Measurements from ENCODE around the gene SEC14L5.

Gene SEC14L5

DNA sequence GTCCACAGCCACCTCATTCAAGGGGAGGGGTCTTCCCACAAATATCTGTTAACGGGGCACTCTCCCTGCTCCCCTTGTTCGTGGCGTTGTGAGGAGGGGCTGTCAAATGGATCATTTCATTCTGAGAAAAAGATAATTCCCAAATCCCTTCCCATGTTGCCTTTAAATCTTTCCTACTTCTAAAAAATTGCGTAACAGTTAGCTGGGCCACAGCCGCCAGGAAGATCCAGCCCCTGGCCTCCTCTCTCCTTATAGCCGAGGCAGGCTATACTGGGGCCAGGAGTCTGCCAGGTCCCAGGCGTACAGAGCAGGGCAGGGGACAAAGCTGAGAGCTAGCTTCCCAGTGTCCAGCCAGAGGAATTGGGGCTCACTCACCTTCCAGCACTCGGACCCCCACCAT, 107.2 kb downstream of the SEC14L5 start:
- H3K27me3 ChIP-seq (ENCODE audit: control insufficient read depth, low read length) = peaks cover 11% of the 10 kb centered on the region; the same call in 1 of the 2 replicates
- H3K4me2 ChIP-seq (ENCODE audit: low read length) = no peak overlapping the region
- no peak overlapping the region for H3K27ac ChIP-seq (ENCODE audit: low read depth, low read length)
- H3K36me3 ChIP-seq (ENCODE audit: control insufficient read depth, low read length) = no peaks in the 10 kb centered on the region
- H3K9me2 ChIP-seq (replicated peaks; ENCODE audit: control insufficient read depth, low read length) = no peaks in the 10 kb centered on the region
- TF ChIP-seq, protein P1, sequence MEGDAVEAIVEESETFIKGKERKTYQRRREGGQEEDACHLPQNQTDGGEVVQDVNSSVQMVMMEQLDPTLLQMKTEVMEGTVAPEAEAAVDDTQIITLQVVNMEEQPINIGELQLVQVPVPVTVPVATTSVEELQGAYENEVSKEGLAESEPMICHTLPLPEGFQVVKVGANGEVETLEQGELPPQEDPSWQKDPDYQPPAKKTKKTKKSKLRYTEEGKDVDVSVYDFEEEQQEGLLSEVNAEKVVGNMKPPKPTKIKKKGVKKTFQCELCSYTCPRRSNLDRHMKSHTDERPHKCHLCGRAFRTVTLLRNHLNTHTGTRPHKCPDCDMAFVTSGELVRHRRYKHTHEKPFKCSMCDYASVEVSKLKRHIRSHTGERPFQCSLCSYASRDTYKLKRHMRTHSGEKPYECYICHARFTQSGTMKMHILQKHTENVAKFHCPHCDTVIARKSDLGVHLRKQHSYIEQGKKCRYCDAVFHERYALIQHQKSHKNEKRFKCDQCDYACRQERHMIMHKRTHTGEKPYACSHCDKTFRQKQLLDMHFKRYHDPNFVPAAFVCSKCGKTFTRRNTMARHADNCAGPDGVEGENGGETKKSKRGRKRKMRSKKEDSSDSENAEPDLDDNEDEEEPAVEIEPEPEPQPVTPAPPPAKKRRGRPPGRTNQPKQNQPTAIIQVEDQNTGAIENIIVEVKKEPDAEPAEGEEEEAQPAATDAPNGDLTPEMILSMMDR (IDR thresholded peaks at IDR 0.05; ENCODE audit: low read depth, low read length, poor library complexity, severe bottlenecking) = no peak
- TF ChIP-seq EZH2phosphoT487 (IDR thresholded peaks at IDR 0.05; ENCODE audit: borderline replicate concordance, low read length) = no peak
- H3K79me2 ChIP-seq (ENCODE audit: control insufficient read depth, low read length) = no peaks in the 10 kb centered on the region
- H3K4me3 ChIP-seq (ENCODE audit: low read length) = no peak overlapping the region
- no peaks in the 10 kb centered on the region for H3F3A ChIP-seq (ENCODE audit: control insufficient read depth, insufficient read depth)
- H3K9me3 ChIP-seq (ENCODE audit: control insufficient read depth, insufficient read depth, low read length) = no peaks in the 10 kb centered on the region
- no peaks in the 10 kb centered on the region for H4K20me1 ChIP-seq (ENCODE audit: control insufficient read depth, insufficient read depth, low read depth, low read length)
- no peaks in the 10 kb centered on the region for H3K4me1 ChIP-seq (ENCODE audit: control insufficient read depth, low read length)

DNA sequence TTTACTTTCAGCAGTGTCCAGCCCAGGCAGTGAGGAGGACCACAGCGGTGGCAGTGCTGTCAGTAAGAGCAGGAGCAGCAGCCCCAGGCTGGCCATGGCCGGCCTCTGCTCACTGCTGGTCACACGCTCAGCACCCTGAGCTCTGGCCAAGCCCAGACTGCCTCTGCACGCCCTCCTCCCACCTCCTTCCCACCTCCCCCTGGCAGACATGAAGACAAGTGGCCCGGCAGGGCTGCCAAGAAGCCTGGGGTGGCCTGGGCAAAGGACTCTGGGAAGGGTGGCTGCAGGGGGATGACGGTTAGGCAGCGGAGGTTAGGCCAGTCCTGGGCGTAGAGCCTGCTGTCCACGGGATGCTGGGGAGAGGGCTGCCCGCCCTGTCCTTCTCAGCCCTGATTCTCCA, 107.7 kb downstream of the SEC14L5 start, which contains the start of gene C16orf89:
C16orf89 (minus strand) TSS at position 144 of the 400 bp plus-strand sequence; CDS start at position 96, 48 bp downstream.
- no peaks in the 10 kb centered on the region for H3K36me3 ChIP-seq (ENCODE audit: control insufficient read depth, low read length)
- H4K20me1 ChIP-seq (ENCODE audit: control insufficient read depth, insufficient read depth, low read depth, low read length) = no peaks in the 10 kb centered on the region
- H3K4me3 ChIP-seq (ENCODE audit: low read length) = no peak within 1 kb of the TSS
- TF ChIP-seq, protein P1 (IDR thresholded peaks at IDR 0.05; ENCODE audit: low read depth, low read length, poor library complexity, severe bottlenecking) = no peak
- no peak for TF ChIP-seq EZH2phosphoT487 (IDR thresholded peaks at IDR 0.05; ENCODE audit: borderline replicate concordance, low read length)
- no peak within 1 kb of the TSS for H3K4me2 ChIP-seq (ENCODE audit: low read length)
- no peaks in the 10 kb centered on the region for H3K9me2 ChIP-seq (replicated peaks; ENCODE audit: control insufficient read depth, low read length)
- no peaks in the 10 kb centered on the region for H3K79me2 ChIP-seq (ENCODE audit: control insufficient read depth, low read length)
- H3K27ac ChIP-seq (ENCODE audit: low read depth, low read length) = no peak within 1 kb of the TSS
- no peaks in the 10 kb centered on the region for H3K4me1 ChIP-seq (ENCODE audit: control insufficient read depth, low read length)
- no peaks in the 10 kb centered on the region for H3F3A ChIP-seq (ENCODE audit: control insufficient read depth, insufficient read depth)
- no peaks in the 10 kb centered on the region for H3K9me3 ChIP-seq (ENCODE audit: control insufficient read depth, insufficient read depth, low read length)
- peaks cover 11% of the 10 kb centered on the region; the same call in 1 of the 2 replicates for H3K27me3 ChIP-seq (ENCODE audit: control insufficient read depth, low read length)

GRCh38 chr16:5066511-5066910, 108.4 kb downstream of the SEC14L5 start:
- H3K4me2 ChIP-seq (ENCODE audit: low read length) = no peak overlapping the region
- H4K20me1 ChIP-seq (ENCODE audit: control insufficient read depth, insufficient read depth, low read depth, low read length) = no peaks in the 10 kb centered on the region
- H3K9me3 ChIP-seq (ENCODE audit: control insufficient read depth, insufficient read depth, low read length) = no peaks in the 10 kb centered on the region
- H3K36me3 ChIP-seq (ENCODE audit: control insufficient read depth, low read length) = no peaks in the 10 kb centered on the region
- H3K4me1 ChIP-seq (ENCODE audit: control insufficient read depth, low read length) = peaks cover 6% of the 10 kb centered on the region
- H3K27ac ChIP-seq (ENCODE audit: low read depth, low read length) = no peak overlapping the region
- no peak overlapping the region for H3K4me3 ChIP-seq (ENCODE audit: low read length)
- H3K27me3 ChIP-seq (ENCODE audit: control insufficient read depth, low read length) = peaks cover 11% of the 10 kb centered on the region; the same call in 1 of the 2 replicates
- H3K79me2 ChIP-seq (ENCODE audit: control insufficient read depth, low read length) = no peaks in the 10 kb centered on the region; the same call in 1 of the 2 replicates
- no peaks in the 10 kb centered on the region for H3K9me2 ChIP-seq (replicated peaks; ENCODE audit: control insufficient read depth, low read length)
- H3F3A ChIP-seq (ENCODE audit: control insufficient read depth, insufficient read depth) = no peaks in the 10 kb centered on the region
- TF ChIP-seq EZH2phosphoT487 (IDR thresholded peaks at IDR 0.05; ENCODE audit: borderline replicate concordance, low read length) = no peak
- TF ChIP-seq, protein P1 (IDR thresholded peaks at IDR 0.05; ENCODE audit: low read depth, low read length, poor library complexity, severe bottlenecking) = no peak

All from DOHH2 (cell line).